T-helper 1 cell (primary cell): ENCODE data around the gene TAF3.

Experiments
- DNase-seq, 5 donors: peaks; one replicate each; pipeline ENCODE4 v3.0.0-alpha.2; 2012 to 2020

The TAF3 gene

GRCh38 chr10:8035641-8036470 is 217.6 kb downstream of the TAF3 start:
- DNase-seq = no peak

- DNase-seq = no peak
Measured at GRCh38 chr10:8036506-8037198, 218.3 kb downstream of the TAF3 start.

- DNase-seq = no peak
Measured at GRCh38 chr10:8037199-8037801, 219.0 kb downstream of the TAF3 start.

- DNase-seq = no peak
Measured at GRCh38 chr10:8037941-8038894, 219.9 kb downstream of the TAF3 start.

GRCh38 chr10:8039321-8039881 is 221.1 kb downstream of the TAF3 start:
- no peak for DNase-seq

GRCh38 chr10:8040651-8041050 is 222.3 kb downstream of the TAF3 start:
- no peak for DNase-seq

GRCh38 chr10:8041284-8041991 is 223.1 kb downstream of the TAF3 start:
- DNase-seq = no peak

GRCh38 chr10:8041992-8042720 is 223.9 kb downstream of the TAF3 start:
- no peak for DNase-seq

GRCh38 chr10:8042721-8043568 is 224.6 kb downstream of the TAF3 start:
- no peak for DNase-seq

- peak in 1 of 5 donors; percentile 49 for DNase-seq
Measured at GRCh38 chr10:8043569-8044306, 225.4 kb downstream of the TAF3 start.

GRCh38 chr10:8044331-8044907 is 226.1 kb downstream of the TAF3 start:
- DNase-seq = no peak

GRCh38 chr10:8044908-8045725 is 226.8 kb downstream of the TAF3 start:
- no peak for DNase-seq

GRCh38 chr10:8045726-8046494 is 227.6 kb downstream of the TAF3 start:
- no peak for DNase-seq

GRCh38 chr10:8047452-8048280 is 229.4 kb downstream of the TAF3 start:
- no peak for DNase-seq

- DNase-seq = peak; percentile 47 to 63 (median 55)
Measured at GRCh38 chr10:8048281-8049008, 230.1 kb downstream of the TAF3 start.
